ENCODE measurements around the gene HSPA6.

Gene HSPA6

GRCh38 chr1:161499099-161500039 is 25.0 kb upstream of the HSPA6 start:
- H3K27ac ChIP-seq, result no peak overlapping the region
- TF ChIP-seq CTCF (conservative IDR thresholded peaks at IDR 0.05), result no peak

GRCh38 chr1:161501234-161501633 is 23.1 kb upstream of the HSPA6 start:
- TF ChIP-seq CTCF (conservative IDR thresholded peaks at IDR 0.05), result no peak
- H3K27ac ChIP-seq, result no peak overlapping the region

- no peak for TF ChIP-seq CTCF (conservative IDR thresholded peaks at IDR 0.05)
- no peak overlapping the region for H3K27ac ChIP-seq
These were observed 22.2 kb upstream of the HSPA6 start for GRCh38 chr1:161502181-161502580.

- no peak for TF ChIP-seq CTCF (conservative IDR thresholded peaks at IDR 0.05)
- no peak overlapping the region for H3K27ac ChIP-seq
These were observed 21.5 kb upstream of the HSPA6 start for GRCh38 chr1:161502641-161503393.

GRCh38 chr1:161503394-161503748 is 21.0 kb upstream of the HSPA6 start:
- TF ChIP-seq CTCF (conservative IDR thresholded peaks at IDR 0.05), result no peak

GRCh38 chr1:161505686-161506085 is 18.7 kb upstream of the HSPA6 start:
- no peak overlapping the region for H3K27ac ChIP-seq
- TF ChIP-seq CTCF (conservative IDR thresholded peaks at IDR 0.05), result no peak

More at GRCh38 chr1:161503394-161503748, 21.0 kb upstream of the HSPA6 start:
- no peak overlapping the region for H3K27ac ChIP-seq

Data from VCaP (cell line).